ENCODE results near the gene SPRED3. TPM values are rescaled to one million over a fixed set of nuclear protein-coding genes. Genes with fewer than 3 reads are reported as not detected.

SPRED3 gene
- total and polyA plus RNA-seq, 2 of the 8 experiments (the other 6 are each of a cell fraction or from before 2014, with no cell fraction given) = 8.1 to 10.3 TPM

- H2BK15ac ChIP-seq (ENCODE audit: low read length) = no peak overlapping the region
- H2BK5ac ChIP-seq (ENCODE audit: low read depth, low read length) = no peak overlapping the region
- H3K9ac ChIP-seq (replicated peaks in 1 of 4; ENCODE audit: extremely low read depth in 1 of 4, low read depth in 3 of 4, low read length in 3 of 4) = no peak overlapping the region
- H3K18ac ChIP-seq (ENCODE audit: extremely low read depth, low read length) = no peak overlapping the region
- 88% methylated on average over 7 of the region's 7 CpGs; no CpG with 5 or more reads in 1 of the 2 experiments for WGBS, 2 experiments (ENCODE audit: extremely low coverage in 1 of 2, insufficient coverage in 1 of 2, insufficient read length in 1 of 2, insufficient replicate concordance in 2 of 2, low coverage in 1 of 2, low lambda C conversion rate in 2 of 2, missing lambda C conversion rate in 1 of 2)
- no peaks in the 10 kb centered on the region for H3K36me3 ChIP-seq (ENCODE audit: control insufficient read depth in 2 of 4, insufficient read depth in 4 of 4, low read length in 3 of 4)
- H3K14ac ChIP-seq (ENCODE audit: insufficient read length) = no peak overlapping the region
- ChIA-PET CTCF (ENCODE audit: partially characterized antibody) (interaction anchor here (0.7 to 1.5 kb wide), 2 partner anchors 15 to 28 kb away, joined by 3 to 4 read pairs; partner anchors contain the start of gene FAM98C), POLR2A (ENCODE audit: partially characterized antibody) (interaction anchor here (1.7 kb wide), 1 partner anchor 9 kb away, joined by 3 read pairs; no protein-coding TSS in a partner anchor)
- no peak for FAIRE-seq
- H3K4me2 ChIP-seq (ENCODE audit: insufficient read depth in 1 of 2, low read depth in 2 of 2, low read length in 2 of 2) = no peak overlapping the region
- no peaks in the 10 kb centered on the region for H4K20me1 ChIP-seq (replicated peaks in 1 of 2; ENCODE audit: control insufficient read depth in 1 of 2, insufficient read depth in 2 of 2, low read length in 2 of 2)
- H2BK20ac ChIP-seq (ENCODE audit: low read length) = no peak overlapping the region
- H3K4me3 ChIP-seq (ENCODE audit: extremely low read depth in 1 of 4, insufficient read depth in 2 of 4, low read depth in 3 of 4, low read length in 4 of 4) = no peak overlapping the region; a peak in 1 of 8 replicates
- no peak overlapping the region for H2BK120ac ChIP-seq (replicated peaks; ENCODE audit: low read depth, low read length)
- H4K8ac ChIP-seq (ENCODE audit: extremely low read depth, insufficient read depth, low read length) = no peak overlapping the region; the same call in 1 of the 2 replicates
- TF ChIP-seq CHD2 (IDR thresholded peaks at IDR 0.05; ENCODE audit: low read length) (no peak), CEBPB (IDR thresholded peaks at IDR 0.05; ENCODE audit: low read depth, low read length) (no peak), SIN3A (conservative IDR thresholded peaks at IDR 0.05 in 1 of 2, IDR thresholded peaks at IDR 0.05 in 1 of 2; ENCODE audit: low read depth in 1 of 2, low read length in 2 of 2) (no peak), CBX5 (IDR thresholded peaks at IDR 0.05; ENCODE audit: low read depth, low read length) (no peak), SRF (IDR thresholded peaks at IDR 0.05; ENCODE audit: low read depth, low read length) (no peak), RBBP5 (IDR thresholded peaks at IDR 0.05; ENCODE audit: borderline replicate concordance, low read depth, low read length) (no peak)
- no peaks in the 10 kb centered on the region for H3K9me3 ChIP-seq (ENCODE audit: insufficient read depth in 2 of 2, low read depth in 1 of 2, low read length in 1 of 2)
- H4K91ac ChIP-seq (replicated peaks; ENCODE audit: insufficient read length, low read length) = no peak overlapping the region
- no peaks in the 10 kb centered on the region for H3K79me1 ChIP-seq (ENCODE audit: low read depth, low read length)
- H3K79me2 ChIP-seq (ENCODE audit: control insufficient read depth in 1 of 2, insufficient read depth in 2 of 2, low read length in 2 of 2) = no peaks in the 10 kb centered on the region
- H2AFZ ChIP-seq (ENCODE audit: low read length) = no peak overlapping the region
- H2AK5ac ChIP-seq (ENCODE audit: low read depth, low read length) = no peak overlapping the region
- no peak overlapping the region for H2BK12ac ChIP-seq (ENCODE audit: low read depth, low read length)
- H3K23ac ChIP-seq (ENCODE audit: insufficient read length) = no peak overlapping the region
- no peak for DNase-seq (ENCODE audit: low read depth in 1 of 2, low spot score in 2 of 2)
- no peaks in the 10 kb centered on the region for H3K27me3 ChIP-seq (replicated peaks in 1 of 4; ENCODE audit: control insufficient read depth in 3 of 4, extremely low read depth in 1 of 4, insufficient read depth in 3 of 4, low read length in 3 of 4)
- H3K23me2 ChIP-seq (ENCODE audit: low read depth, low read length) = peaks cover 8% of the 10 kb centered on the region; the same call in 1 of the 2 replicates
- H3K4ac ChIP-seq (replicated peaks; ENCODE audit: insufficient read length, low read depth, low read length) = no peak overlapping the region
- H3K4me1 ChIP-seq (replicated peaks in 1 of 4; ENCODE audit: control insufficient read depth in 3 of 4, insufficient read depth in 4 of 4, low read length in 3 of 4) = peaks cover 6 to 10% (median 7%) of the 10 kb centered on the region in 4 experiments
- no peak overlapping the region for H3K56ac ChIP-seq (replicated peaks; ENCODE audit: insufficient read length, low read depth, low read length)
- no peak overlapping the region for H4K5ac ChIP-seq (ENCODE audit: insufficient read length, low read depth, low read length)
- no peak overlapping the region for H3K27ac ChIP-seq (ENCODE audit: low read depth, low read length)
These were observed 42.4 kb downstream of the SPRED3 start for GRCh38 chr19:38430931-38431330.
